PFSK-1 (cell line): Measurements from ENCODE around the gene JPH4.

Experiments
- FOXP2 ChIP-seq: optimal IDR thresholded peaks from 2 replicates; pipeline ENCODE3; 2011; ENCODE audit warnings: borderline replicate concordance, control low read depth, inconsistent platforms; ENCODE audit not compliant: insufficient read depth; ENCODE audit errors: extremely low read length, extremely low read depth
- POLR2AphosphoS5 ChIP-seq: IDR thresholded peaks from 2 replicates; pipeline ENCODE4 v1.6.1; 2012; ENCODE audit warnings: low read depth, mild to moderate bottlenecking, control low read depth, low read length, moderate library complexity
- REST ChIP-seq, 2 experiments: IDR thresholded peaks; 2 replicates each; pipeline versions ENCODE4 v1.6.1 to v1.8.0; 2011 to 2012; ENCODE audit warnings: low read depth in 2 of 2, low read length in 2 of 2, control low read depth in 1 of 2, inconsistent platforms in 1 of 2, mild to moderate bottlenecking in 1 of 2, moderate library complexity in 1 of 2; ENCODE audit not compliant: insufficient read depth in 1 of 2
- SIN3A ChIP-seq: IDR thresholded peaks from 2 replicates; pipeline ENCODE4 v1.6.1; 2012; ENCODE audit warnings: mild to moderate bottlenecking, low read length, moderate library complexity, borderline replicate concordance; ENCODE audit not compliant: insufficient read depth
- TAF1 ChIP-seq: IDR thresholded peaks from 2 replicates; pipeline ENCODE4 v1.6.1; 2012; ENCODE audit warnings: low read length, control low read depth, borderline replicate concordance; ENCODE audit not compliant: insufficient read depth

The JPH4 gene

GRCh38 chr14:23569443-23570151 is 9.0 kb downstream of the JPH4 start:
- TF ChIP-seq FOXP2 (no peak), POLR2AphosphoS5 (no peak), REST (IDR thresholded peaks at IDR 0.05; ENCODE audit: insufficient read depth in 1 of 2, low read depth in 2 of 2, low read length in 2 of 2) (no peak), SIN3A (no peak), TAF1 (no peak)

GRCh38 chr14:23568600-23569331 is 9.8 kb downstream of the JPH4 start:
- TF ChIP-seq POLR2AphosphoS5 = no peak
- no peak for TF ChIP-seq TAF1
- no peak for TF ChIP-seq FOXP2
- no peak for TF ChIP-seq SIN3A
- TF ChIP-seq REST (IDR thresholded peaks at IDR 0.05; ENCODE audit: insufficient read depth in 1 of 2, low read depth in 2 of 2, low read length in 2 of 2) = no peak

GRCh38 chr14:23568021-23568599 is 10.5 kb downstream of the JPH4 start:
- TF ChIP-seq TAF1 (no peak), REST (IDR thresholded peaks at IDR 0.05; ENCODE audit: insufficient read depth in 1 of 2, low read depth in 2 of 2, low read length in 2 of 2) (no peak), SIN3A (no peak), FOXP2 (no peak), POLR2AphosphoS5 (no peak)

GRCh38 chr14:23567186-23568020 is 11.2 kb downstream of the JPH4 start, which contains the start of gene AP1G2:
AP1G2 (minus strand) TSS chr14:23567791; CDS start chr14:23567314, 477 bp downstream.
- no peak for TF ChIP-seq FOXP2
- TF ChIP-seq POLR2AphosphoS5 = no peak
- no peak for TF ChIP-seq TAF1
- no peak for TF ChIP-seq REST (IDR thresholded peaks at IDR 0.05; ENCODE audit: insufficient read depth in 1 of 2, low read depth in 2 of 2, low read length in 2 of 2)
- no peak for TF ChIP-seq SIN3A
